Posterior vena cava (tissue), 2 donors: Measurements from ENCODE around the gene RIC8B. TPM values are rescaled to one million over a fixed set of nuclear protein-coding genes. Genes with fewer than 3 reads are reported as not detected.

Experiments
- DNase-seq: peaks from one replicate; pipeline ENCODE4 v3.0.0-alpha.2; 2020; ENCODE audit warnings: low spot score
- intact Hi-C, 2 donors: fragments of 100-400 bp; cut with DNase I; formaldehyde crosslinking; loops; one replicate each; pipeline versions ENCODE4 v1.14.1 to v1.14.2; 2022 to 2023
- total RNA-seq, 2 donors: library from RNA; stranded (reverse); fragmentation: NEBNext Ultra II Directional; extraction: Animal tissue kit (Norgen Biotek cat#: 25700); gene quantifications; one replicate each; pipeline ENCODE4 v1.2.1, GENCODE V29; 2021
- donor health status: DM: yes; HTN: yes; CAD: no.
- donor health status: DM: yes; HTN: yes; CAD: no.

Gene RIC8B
- total RNA-seq, 2 donors from 2014 or later, result 20.2 to 23.8 TPM

GRCh38 chr12:106855221-106855758 is 80.8 kb downstream of the RIC8B start:
- no peak for DNase-seq
- intact Hi-C loops, result no loop called here

GRCh38 chr12:106861984-106862916 is 87.8 kb downstream of the RIC8B start:
- no peak for DNase-seq
- intact Hi-C loops, result no loop called here

- no peak for DNase-seq
- intact Hi-C loops, result no loop called here
These were observed 88.7 kb downstream of the RIC8B start for GRCh38 chr12:106863189-106863588.

GRCh38 chr12:106865683-106866082 is 91.2 kb downstream of the RIC8B start:
- DNase-seq, result no peak
- intact Hi-C loops, result no loop called here

- intact Hi-C loops, result no loop called here
- DNase-seq, result no peak
These were observed 92.1 kb downstream of the RIC8B start for GRCh38 chr12:106866426-106867080.

GRCh38 chr12:106867651-106868050 is 93.2 kb downstream of the RIC8B start:
- intact Hi-C loops, result no loop called here
- DNase-seq, result no peak

GRCh38 chr12:106868982-106869700 is 94.7 kb downstream of the RIC8B start:
- intact Hi-C loops, result no loop called here
- no peak for DNase-seq

- intact Hi-C loops, result no loop called here
- DNase-seq, result no peak
These were observed 95.6 kb downstream of the RIC8B start for GRCh38 chr12:106870116-106870515.

GRCh38 chr12:106871477-106871876 is 97.0 kb downstream of the RIC8B start:
- intact Hi-C loops, result no loop called here
- no peak for DNase-seq

- intact Hi-C loops, result no loop called here
- DNase-seq, result no peak
These were observed 99.5 kb downstream of the RIC8B start for GRCh38 chr12:106873983-106874382.

- intact Hi-C loops, result no loop called here
- DNase-seq, result no peak
These were observed 104.3 kb downstream of the RIC8B start for GRCh38 chr12:106878804-106879203.

GRCh38 chr12:106879612-106880011 is 105.1 kb downstream of the RIC8B start:
- DNase-seq, result no peak
- intact Hi-C loops, result no loop called here

GRCh38 chr12:106883426-106883825 is 108.9 kb downstream of the RIC8B start:
- intact Hi-C loops, result no loop called here
- no peak for DNase-seq

- DNase-seq, result no peak
- intact Hi-C loops, result no loop called here
These were observed 110.5 kb downstream of the RIC8B start for GRCh38 chr12:106885026-106885425.

GRCh38 chr12:106885541-106886249 is 111.2 kb downstream of the RIC8B start:
- no peak for DNase-seq
- intact Hi-C loops, result no loop called here

- intact Hi-C loops, result no loop called here
- no peak for DNase-seq
These were observed 112.5 kb downstream of the RIC8B start for GRCh38 chr12:106886932-106887331.

GRCh38 chr12:106888348-106888970 is 114.0 kb downstream of the RIC8B start:
- intact Hi-C loops, result no loop called here
- DNase-seq, result no peak

- DNase-seq, result no peak
These were observed 114.8 kb downstream of the RIC8B start for GRCh38 chr12:106889326-106889725.

More at GRCh38 chr12:106889326-106889725, 114.8 kb downstream of the RIC8B start:
- intact Hi-C loops, result no loop called here
